ENCODE results near the gene YIPF7.

YIPF7 gene

DNA sequence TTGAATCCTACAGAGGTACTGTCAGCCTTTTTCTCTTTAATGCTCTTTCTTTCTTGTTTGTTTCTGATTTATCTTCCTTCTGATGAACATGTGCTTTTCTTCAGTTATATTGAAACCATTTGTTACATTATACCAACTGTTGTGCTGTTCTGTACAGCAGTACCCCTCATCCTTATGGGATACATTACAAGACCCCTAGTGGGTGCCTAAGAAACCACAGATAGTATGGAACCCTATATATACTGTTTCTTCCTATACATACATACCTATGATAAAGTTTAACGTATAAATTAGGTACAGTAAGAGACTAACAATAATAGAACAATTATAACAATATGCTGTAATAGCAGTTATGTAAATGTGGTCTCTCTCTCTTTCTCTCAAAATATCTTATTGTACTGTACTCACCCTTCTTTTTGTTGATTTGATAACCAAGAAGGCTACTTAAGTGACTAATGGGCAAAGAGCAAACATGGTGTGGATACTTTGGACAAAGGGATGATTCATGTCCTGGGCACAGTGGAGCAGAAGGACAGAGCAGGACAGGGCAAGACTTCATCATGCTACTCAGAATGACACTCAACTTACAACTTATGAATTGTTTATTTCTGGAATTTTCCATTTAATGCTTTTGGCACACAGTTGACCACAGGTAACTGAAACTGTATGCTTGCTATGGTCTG is 10.7 kb upstream of the YIPF7 start:
- TF ChIP-seq POLR2A (IDR thresholded peaks at IDR 0.05; ENCODE audit: low read length) (no peak), GATA1 (IDR thresholded peaks at IDR 0.05; ENCODE audit: low read depth, low read length) (no peak)
- DNase-seq: no peak

DNA sequence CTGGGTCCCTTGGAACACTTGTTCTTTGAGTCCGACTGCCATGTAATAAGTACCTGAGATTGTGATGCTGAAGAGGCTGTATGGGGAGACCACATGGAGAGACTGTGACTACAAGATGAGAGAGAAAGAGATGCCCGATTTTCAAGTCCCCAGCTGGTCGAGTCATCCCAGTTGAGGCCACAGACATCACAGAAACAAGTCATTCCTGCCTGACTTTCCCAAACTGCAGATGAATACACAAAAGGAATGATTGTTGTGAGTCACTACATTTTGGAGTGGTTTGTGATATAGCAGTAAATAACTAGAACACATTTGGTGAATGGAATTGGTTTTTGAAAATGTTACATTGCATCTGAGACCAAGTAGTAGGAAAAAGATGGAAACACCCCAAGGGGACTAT is 9.0 kb upstream of the YIPF7 start:
- DNase-seq: no peak
- TF ChIP-seq POLR2A (IDR thresholded peaks at IDR 0.05; ENCODE audit: low read length): no peak
- TF ChIP-seq GATA1 (IDR thresholded peaks at IDR 0.05; ENCODE audit: low read depth, low read length): no peak

DNA sequence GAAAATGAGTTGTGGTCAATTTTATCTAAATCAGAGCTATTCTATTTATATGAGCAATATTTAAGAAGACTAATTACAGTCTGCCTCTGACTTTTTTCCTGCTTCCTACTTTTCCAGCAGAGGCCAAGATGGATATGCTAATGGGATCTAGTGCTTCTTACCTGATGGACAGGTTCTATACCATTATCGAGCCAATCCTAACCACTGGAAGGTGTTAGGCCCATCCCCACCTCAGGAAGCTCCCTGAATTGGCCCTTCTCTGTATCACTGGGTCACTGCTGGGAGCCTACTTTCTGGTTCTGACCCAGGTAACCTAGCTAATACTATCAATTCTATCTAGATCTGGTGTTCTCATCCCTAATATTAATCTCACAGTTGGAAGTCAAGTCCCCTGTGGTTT is 577 bp upstream of the YIPF7 start:
- no peak for DNase-seq
- TF ChIP-seq GATA1 (IDR thresholded peaks at IDR 0.05; ENCODE audit: low read depth, low read length): no peak

DNA sequence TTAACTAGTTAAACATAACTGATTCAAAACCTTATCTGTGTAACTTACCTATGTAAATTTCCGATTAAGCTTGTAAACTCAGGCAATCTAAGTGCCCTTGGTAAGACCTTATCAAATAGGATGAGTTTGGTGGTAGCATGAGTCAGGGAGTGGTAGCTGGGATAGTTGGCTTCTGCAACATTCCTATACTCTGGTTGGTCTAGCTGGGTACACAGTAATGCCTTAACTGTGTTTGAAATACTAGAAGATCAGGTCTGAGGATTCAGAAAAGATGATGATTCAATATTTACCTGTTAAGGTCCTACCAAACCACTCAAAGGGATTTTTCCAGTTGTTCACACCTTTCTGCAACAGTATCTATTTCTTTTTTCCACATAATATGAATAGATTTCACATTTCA is 5.3 kb downstream of the YIPF7 start:
- DNase-seq: no peak
- TF ChIP-seq GATA1 (IDR thresholded peaks at IDR 0.05; ENCODE audit: low read depth, low read length) (no peak), POLR2A (IDR thresholded peaks at IDR 0.05; ENCODE audit: low read length) (no peak)

DNA sequence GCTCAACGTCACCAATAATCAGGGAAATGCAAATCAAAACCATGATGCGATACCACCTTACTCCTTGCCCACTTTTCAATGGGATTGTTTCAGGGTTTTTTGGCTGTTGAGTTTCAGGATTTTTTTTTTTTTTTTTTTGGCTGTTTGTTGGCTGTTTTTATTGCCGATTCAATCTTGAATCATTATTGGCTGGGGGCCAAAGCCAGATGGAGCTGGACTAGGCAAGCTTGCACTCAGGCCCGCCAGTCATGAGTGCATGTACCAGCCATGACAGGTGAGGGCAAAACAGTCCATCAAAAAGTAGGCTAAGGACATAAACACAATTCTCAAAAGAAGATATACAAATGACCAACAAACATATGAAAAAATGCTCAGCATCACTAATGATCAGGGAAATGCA is 13.3 kb downstream of the YIPF7 start:
- no peak for DNase-seq
- no peak for TF ChIP-seq GATA1 (IDR thresholded peaks at IDR 0.05; ENCODE audit: low read depth, low read length)
- TF ChIP-seq POLR2A (IDR thresholded peaks at IDR 0.05; ENCODE audit: low read length): no peak

DNA sequence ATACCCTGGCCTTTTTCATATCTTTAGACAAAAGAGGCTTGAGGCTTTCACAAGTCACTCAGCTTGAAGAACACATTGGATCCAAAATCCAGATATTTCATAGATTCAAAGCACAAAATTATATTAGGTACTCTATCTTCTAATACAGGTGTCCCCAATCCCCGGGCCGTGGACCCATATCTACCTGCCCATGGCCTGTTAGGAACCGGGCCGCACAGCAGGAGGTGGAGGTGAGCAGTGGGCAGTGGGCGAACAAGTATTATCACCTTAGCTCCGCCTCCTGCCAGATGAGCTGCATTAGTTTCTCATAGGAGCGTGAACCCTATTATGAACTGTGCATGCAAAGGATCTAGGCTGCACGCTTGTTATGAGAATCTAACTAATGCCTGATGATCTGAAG is 18.7 kb downstream of the YIPF7 start:
- no peak for DNase-seq
- TF ChIP-seq POLR2A (IDR thresholded peaks at IDR 0.05; ENCODE audit: low read length) (no peak), GATA1 (IDR thresholded peaks at IDR 0.05; ENCODE audit: low read depth, low read length) (no peak)

DNA sequence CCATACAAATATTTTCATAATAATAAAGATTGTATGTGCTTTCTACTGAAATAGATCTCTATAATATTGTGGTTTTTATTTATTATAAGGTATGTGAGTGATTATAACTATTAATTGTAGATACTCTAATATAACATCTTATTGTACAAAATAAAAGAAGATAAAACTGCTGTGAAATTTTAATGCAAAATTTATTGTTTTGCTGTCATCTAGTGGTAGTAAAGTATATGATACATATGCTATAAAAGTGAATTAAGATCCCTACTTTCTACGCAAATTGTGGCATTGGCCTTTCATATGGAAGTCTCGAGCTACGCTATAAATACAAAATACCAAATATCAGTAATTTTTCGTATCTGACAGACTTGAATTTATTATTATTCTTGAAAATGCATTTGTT is 19.3 kb downstream of the YIPF7 start:
- TF ChIP-seq GATA1 (IDR thresholded peaks at IDR 0.05; ENCODE audit: low read depth, low read length) (no peak), POLR2A (IDR thresholded peaks at IDR 0.05; ENCODE audit: low read length) (no peak)
- DNase-seq: no peak

DNA sequence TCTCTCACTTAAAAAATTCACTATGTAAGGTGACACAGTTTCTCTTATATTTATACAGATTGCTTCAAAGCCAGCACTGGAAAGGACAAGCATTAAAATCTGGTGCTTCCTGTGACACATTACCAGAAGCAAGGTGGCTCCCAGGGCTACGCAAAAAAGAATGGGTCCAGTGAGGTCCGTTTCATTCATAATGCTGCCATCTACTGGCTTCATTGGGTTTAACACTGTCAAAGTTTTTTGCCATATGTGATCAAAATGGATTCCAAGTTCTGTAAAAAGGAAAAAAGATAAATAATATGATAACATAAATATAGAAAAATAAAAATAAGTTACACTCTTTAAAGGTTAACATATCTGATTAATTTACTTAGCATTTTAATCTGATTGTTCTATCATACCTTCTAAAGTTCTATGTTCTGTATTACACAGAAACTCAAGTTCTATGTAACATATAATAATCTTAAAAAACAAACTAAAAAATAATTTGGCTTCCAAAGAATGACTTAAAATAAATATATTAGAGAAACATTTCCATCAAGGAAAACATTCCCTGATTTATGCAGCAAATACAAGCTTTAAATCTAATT is 22.1 kb downstream of the YIPF7 start:
- peak; percentile 49 to 61 for DNase-seq
- TF ChIP-seq GATA1 (IDR thresholded peaks at IDR 0.05; ENCODE audit: low read depth, low read length): no peak
- no peak for TF ChIP-seq POLR2A (IDR thresholded peaks at IDR 0.05; ENCODE audit: low read length)

DNA sequence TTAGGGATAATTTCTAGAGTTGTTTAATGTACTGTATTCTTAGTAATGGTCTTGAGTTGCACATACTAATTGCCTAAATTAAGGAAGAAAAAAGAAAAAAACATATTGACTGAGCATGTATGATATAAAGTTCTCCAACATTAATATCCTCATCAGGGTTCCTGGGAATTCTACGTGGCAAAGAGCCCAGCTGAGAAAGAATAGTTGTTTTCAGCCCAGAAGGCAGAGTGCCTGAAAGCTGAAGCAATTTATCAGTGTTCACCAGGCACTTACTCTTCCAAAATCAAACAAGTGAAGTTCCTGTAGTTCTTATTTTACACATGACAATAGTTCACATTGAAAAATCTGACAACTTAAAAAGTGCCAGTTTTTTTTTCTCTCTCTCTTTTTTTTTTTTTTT is 27.7 kb downstream of the YIPF7 start:
- no peak for TF ChIP-seq GATA1 (IDR thresholded peaks at IDR 0.05; ENCODE audit: low read depth, low read length)
- no peak for TF ChIP-seq POLR2A (IDR thresholded peaks at IDR 0.05; ENCODE audit: low read length)

DNA sequence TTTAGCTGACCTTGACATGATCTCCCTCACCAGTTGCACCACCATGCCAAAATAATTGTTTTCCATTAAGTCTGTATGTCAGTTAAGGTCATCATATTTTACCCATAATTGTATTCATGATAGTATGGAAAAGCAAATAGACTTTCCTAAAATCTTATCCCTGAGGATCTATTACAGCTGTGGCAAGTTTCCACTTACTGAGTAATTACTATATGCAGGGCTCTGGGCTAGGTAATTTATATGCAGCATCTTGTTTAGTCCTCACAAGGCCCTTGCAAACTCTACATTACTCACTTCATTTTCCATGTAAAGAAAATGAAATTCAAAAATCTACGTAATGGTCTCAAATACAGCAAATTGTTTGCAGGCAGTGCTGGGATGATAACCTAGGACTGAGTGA is 34.8 kb downstream of the YIPF7 start:
- TF ChIP-seq GATA1 (IDR thresholded peaks at IDR 0.05; ENCODE audit: low read depth, low read length) (no peak), POLR2A (IDR thresholded peaks at IDR 0.05; ENCODE audit: low read length) (no peak)
- no peak for DNase-seq

More for the DNA sequence above, 27.7 kb downstream of the YIPF7 start:
- no peak for DNase-seq

DNA sequence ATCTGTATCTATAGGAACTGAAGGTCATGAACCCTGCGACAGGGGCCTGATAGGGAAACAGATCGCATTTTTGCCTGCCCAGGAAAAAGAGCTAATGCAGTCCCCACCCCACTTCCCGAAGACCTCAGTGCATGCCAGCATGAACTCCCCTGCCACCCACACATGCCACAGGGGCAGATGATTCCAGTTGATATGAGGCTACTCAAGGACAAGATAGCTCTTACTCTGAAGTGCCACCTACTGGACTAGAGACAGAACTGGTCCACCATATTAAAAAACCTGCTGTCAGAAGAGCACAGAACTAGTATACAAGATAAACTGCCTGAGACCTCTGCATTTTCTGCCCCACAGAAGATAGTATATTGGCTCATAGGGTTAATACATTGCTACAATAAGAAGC is 68.0 kb downstream of the YIPF7 start:
- TF ChIP-seq POLR2A (IDR thresholded peaks at IDR 0.05; ENCODE audit: low read length) (no peak), GATA1 (IDR thresholded peaks at IDR 0.05; ENCODE audit: low read depth, low read length) (no peak)
- peak; percentile 3 to 30 for DNase-seq

DNA sequence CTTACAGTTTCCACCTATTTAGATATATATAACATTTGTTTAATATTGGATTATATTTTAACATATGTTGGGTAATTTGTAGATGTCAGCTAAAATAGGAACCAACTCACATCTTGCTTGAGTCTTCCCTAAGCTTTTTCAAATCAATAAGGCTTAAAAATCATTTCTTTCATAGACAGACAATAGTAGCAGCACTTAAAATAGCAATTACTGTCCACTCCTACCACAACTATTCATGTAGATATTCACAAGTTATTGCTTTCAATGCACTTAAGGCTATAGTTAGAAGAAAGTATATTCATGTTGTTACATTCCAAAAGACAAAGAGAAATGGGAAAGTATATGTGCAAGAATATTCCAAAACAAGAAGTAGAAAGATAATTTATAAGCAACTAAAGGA is 71.2 kb downstream of the YIPF7 start:
- DNase-seq: no peak

DNA sequence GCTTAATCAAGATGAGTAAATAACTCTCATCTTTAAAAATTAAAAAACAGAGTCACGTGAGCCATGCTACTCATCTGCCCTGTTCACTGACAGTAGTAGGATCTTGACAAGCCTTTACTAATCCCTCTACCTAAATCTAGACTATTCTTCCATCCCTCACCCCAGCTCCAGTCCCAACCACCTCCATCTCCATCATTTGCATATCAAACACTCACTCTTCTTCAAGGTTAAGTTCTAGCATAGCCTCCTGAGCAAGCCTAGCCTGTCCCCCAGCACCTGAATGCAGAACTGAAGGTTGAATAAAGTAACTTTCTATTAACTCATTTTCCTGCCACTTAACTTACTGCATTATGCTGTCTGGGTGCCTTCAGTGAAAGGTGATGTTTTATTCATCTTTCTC is 72.5 kb downstream of the YIPF7 start:
- no peak for DNase-seq
- TF ChIP-seq POLR2A (IDR thresholded peaks at IDR 0.05; ENCODE audit: low read length): no peak
- no peak for TF ChIP-seq GATA1 (IDR thresholded peaks at IDR 0.05; ENCODE audit: low read depth, low read length)

More for the DNA sequence above, 71.2 kb downstream of the YIPF7 start:
- TF ChIP-seq GATA1 (IDR thresholded peaks at IDR 0.05; ENCODE audit: low read depth, low read length): no peak
- TF ChIP-seq POLR2A (IDR thresholded peaks at IDR 0.05; ENCODE audit: low read length): no peak
